PC-3 (cell line): Measurements from ENCODE around the gene RNF11.

Experiments
- CTCF ChIP-seq: fragments of 300-600 bp; sonication (generic); conservative IDR thresholded peaks from 2 replicates; pipeline ENCODE4 v1.5.1; 2017; ENCODE audit warnings: antibody characterized with exemption, low read depth, mild to moderate bottlenecking, low read length
- EZH2phosphoT487 ChIP-seq: fragments of 300-600 bp; sonication (generic); IDR thresholded peaks from 2 replicates; pipeline ENCODE4 v1.6.1; 2018; ENCODE audit warnings: mild to moderate bottlenecking, antibody characterized with exemption, low read length, borderline replicate concordance

GRCh38 chr1:51322417-51323101 is 86.5 kb downstream of the RNF11 start:
- TF ChIP-seq CTCF (no peak), EZH2phosphoT487 (no peak)
